Keratinocyte (primary cell): ENCODE data around the gene SBNO2.

Experiments used
- EZH2 ChIP-seq: IDR thresholded peaks from one replicate; pipeline ENCODE4 v1.6.1; 2012; ENCODE audit warnings: inconsistent platforms, mild to moderate bottlenecking, low read length, moderate library complexity
- TF ChIP-seq, protein P1 (sequence below), 3 experiments: IDR thresholded peaks in 1 of 3; conservative IDR thresholded peaks in 1 of 3; optimal IDR thresholded peaks in 1 of 3; 2 replicates in 2 of 3; 3 replicates in 1 of 3; pipeline versions ENCODE3 to v1.5.1; 2011; ENCODE audit warnings: low read length in 3 of 3, mild to moderate bottlenecking in 3 of 3, moderate library complexity in 2 of 3, control low read depth in 1 of 3, inconsistent platforms in 1 of 3; ENCODE audit not compliant: insufficient read depth in 2 of 3; ENCODE audit errors: extremely low read depth in 1 of 3

GRCh38 chr19:1217366-1217765 is 43.3 kb upstream of the SBNO2 start:
- TF ChIP-seq, protein P1, sequence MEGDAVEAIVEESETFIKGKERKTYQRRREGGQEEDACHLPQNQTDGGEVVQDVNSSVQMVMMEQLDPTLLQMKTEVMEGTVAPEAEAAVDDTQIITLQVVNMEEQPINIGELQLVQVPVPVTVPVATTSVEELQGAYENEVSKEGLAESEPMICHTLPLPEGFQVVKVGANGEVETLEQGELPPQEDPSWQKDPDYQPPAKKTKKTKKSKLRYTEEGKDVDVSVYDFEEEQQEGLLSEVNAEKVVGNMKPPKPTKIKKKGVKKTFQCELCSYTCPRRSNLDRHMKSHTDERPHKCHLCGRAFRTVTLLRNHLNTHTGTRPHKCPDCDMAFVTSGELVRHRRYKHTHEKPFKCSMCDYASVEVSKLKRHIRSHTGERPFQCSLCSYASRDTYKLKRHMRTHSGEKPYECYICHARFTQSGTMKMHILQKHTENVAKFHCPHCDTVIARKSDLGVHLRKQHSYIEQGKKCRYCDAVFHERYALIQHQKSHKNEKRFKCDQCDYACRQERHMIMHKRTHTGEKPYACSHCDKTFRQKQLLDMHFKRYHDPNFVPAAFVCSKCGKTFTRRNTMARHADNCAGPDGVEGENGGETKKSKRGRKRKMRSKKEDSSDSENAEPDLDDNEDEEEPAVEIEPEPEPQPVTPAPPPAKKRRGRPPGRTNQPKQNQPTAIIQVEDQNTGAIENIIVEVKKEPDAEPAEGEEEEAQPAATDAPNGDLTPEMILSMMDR (optimal IDR thresholded peaks at IDR 0.05 in 1 of 3, IDR thresholded peaks at IDR 0.05 in 1 of 3, conservative IDR thresholded peaks at IDR 0.05 in 1 of 3; ENCODE audit: extremely low read depth in 1 of 3, insufficient read depth in 2 of 3, low read length in 3 of 3) = no peak
- TF ChIP-seq EZH2 = no peak
